HL-60/S4 treated with phorbol 12-myristate 13-acetate at 8.2 ng/mL for 4 days and 3 days (cell line): ENCODE data around the gene LCLAT1.
"Not testable (repeated sequence)": the region's sequence is repeated elsewhere in the genome, so short reads cannot be mapped to it uniquely, and the experiment has no call there.

Source experiments
- in situ Hi-C: fragments of 300-500 bp; cut with MboI; formaldehyde crosslinking; loops from 2 replicates; pipeline ENCODE4 v1.15.0; 2022; ENCODE audit warnings: low sequenced_read_pairs

Gene LCLAT1

GRCh38 chr2:30633039-30633438, 186.0 kb downstream of the LCLAT1 start:
- in situ Hi-C loops = no loop called here

GRCh38 chr2:30636311-30636710, 189.3 kb downstream of the LCLAT1 start:
- in situ Hi-C loops = no loop called here

- in situ Hi-C loops = no loop called here
Measured at GRCh38 chr2:30639836-30640235, 192.8 kb downstream of the LCLAT1 start.

- in situ Hi-C loops = no loop called here
Measured at GRCh38 chr2:30641765-30642345, 194.8 kb downstream of the LCLAT1 start.

- in situ Hi-C loops = not testable (repeated sequence)
Measured at GRCh38 chr2:30643013-30643412, 196.0 kb downstream of the LCLAT1 start.

- in situ Hi-C loops = no loop called here
Measured at GRCh38 chr2:30643674-30644073, 196.6 kb downstream of the LCLAT1 start.

- in situ Hi-C loops = no loop called here
Measured at GRCh38 chr2:30645081-30645744, 198.2 kb downstream of the LCLAT1 start.

GRCh38 chr2:30645745-30646119, 198.7 kb downstream of the LCLAT1 start:
- in situ Hi-C loops = no loop called here

- in situ Hi-C loops = no loop called here
Measured at GRCh38 chr2:30647752-30648457, 200.9 kb downstream of the LCLAT1 start.

GRCh38 chr2:30649278-30649677, 202.2 kb downstream of the LCLAT1 start:
- in situ Hi-C loops = no loop called here

GRCh38 chr2:30649828-30650227, 202.8 kb downstream of the LCLAT1 start:
- in situ Hi-C loops = no loop called here

- in situ Hi-C loops = no loop called here
Measured at GRCh38 chr2:30652271-30652915, 205.3 kb downstream of the LCLAT1 start.

- in situ Hi-C loops = no loop called here
Measured at GRCh38 chr2:30653847-30654246, 206.8 kb downstream of the LCLAT1 start.

- in situ Hi-C loops = no loop called here
Measured at GRCh38 chr2:30654404-30654803, 207.4 kb downstream of the LCLAT1 start.

GRCh38 chr2:30655211-30655610, 208.2 kb downstream of the LCLAT1 start:
- in situ Hi-C loops = no loop called here

- in situ Hi-C loops = no loop called here
Measured at GRCh38 chr2:30655660-30656059, 208.6 kb downstream of the LCLAT1 start.

GRCh38 chr2:30656079-30656478, 209.0 kb downstream of the LCLAT1 start:
- in situ Hi-C loops = no loop called here

GRCh38 chr2:30661173-30662107, 214.4 kb downstream of the LCLAT1 start:
- in situ Hi-C loops = no loop called here

GRCh38 chr2:30662268-30663131, 215.5 kb downstream of the LCLAT1 start:
- in situ Hi-C loops = no loop called here

GRCh38 chr2:30663321-30663720, 216.3 kb downstream of the LCLAT1 start:
- in situ Hi-C loops = no loop called here
